Activated CD8-positive, alpha-beta memory T cell treated with anti-CD3 and anti-CD28 coated beads for 24 hours (primary cell): Measurements from ENCODE around the gene CLDN19.

ENCODE experiments used
- DNase-seq: peaks from one replicate; pipeline ENCODE4 v3.0.0-alpha.2; 2020

CLDN19 gene, protein sequence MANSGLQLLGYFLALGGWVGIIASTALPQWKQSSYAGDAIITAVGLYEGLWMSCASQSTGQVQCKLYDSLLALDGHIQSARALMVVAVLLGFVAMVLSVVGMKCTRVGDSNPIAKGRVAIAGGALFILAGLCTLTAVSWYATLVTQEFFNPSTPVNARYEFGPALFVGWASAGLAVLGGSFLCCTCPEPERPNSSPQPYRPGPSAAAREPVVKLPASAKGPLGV

DNA sequence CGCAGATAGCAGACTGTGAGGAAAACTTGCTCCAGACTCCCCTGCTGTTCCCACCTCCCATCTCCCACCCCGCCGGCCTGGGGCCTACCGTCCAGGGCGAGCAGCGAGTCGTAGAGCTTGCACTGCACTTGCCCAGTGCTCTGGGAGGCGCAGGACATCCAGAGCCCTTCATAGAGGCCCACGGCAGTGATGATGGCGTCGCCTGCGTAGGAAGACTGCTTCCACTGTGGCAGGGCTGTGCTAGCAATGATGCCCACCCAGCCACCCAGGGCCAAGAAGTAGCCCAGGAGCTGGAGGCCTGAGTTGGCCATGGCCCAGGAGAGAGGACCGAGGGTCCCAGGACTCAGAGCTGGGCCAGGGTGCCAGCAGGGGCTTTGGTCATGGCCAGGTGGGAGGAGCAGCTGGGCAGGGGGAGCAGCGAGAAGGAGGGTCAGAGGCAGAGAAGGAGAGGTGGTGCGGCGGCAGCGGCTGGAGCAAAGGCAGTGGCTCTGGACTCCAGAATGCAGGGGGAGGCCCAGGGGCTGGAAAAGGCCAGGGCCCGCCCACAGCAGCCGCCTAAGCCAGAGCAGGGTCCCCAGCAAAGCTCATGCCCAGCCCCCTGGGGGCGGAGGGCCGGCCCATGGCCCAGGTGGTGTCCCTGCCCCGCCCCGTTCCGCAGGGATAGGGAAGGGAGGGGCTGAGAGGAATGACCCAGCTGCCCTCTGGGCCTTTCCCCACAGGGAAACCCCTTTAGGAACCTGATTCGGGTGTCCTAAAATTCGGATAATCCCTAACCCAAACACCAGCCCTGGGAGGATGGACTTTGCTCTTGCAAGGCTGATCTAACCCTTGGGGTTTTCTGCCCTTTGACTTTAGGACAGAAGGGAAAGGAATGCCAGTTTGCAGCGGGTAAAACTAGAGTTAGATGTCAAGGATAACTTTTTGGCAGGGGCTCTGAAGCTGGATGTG, at the start of gene CLDN19:
Gene CLDN19 (minus strand): TSS at position 484 of the 948 bp plus-strand sequence. CDS start 173 bp downstream, at position 311.
- no peak for DNase-seq

DNA sequence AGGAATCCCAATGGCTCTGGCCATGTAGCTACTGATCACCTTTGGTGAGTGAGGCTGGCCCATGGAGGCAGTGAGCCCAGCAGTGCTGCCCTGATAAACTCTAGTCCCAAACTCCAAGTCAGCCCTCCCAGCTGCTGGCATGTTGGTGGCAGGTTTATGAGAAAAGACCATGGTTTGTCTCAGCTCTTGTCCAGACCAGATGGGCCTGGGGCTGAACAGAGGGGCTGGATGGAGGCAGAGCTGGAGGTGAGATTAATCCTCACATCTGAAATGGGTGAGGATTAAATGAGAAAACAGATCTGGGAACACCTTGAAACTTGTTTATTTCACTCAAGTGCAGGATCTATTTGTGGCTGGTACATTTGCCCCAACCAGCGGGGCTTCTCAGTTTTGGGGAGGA, 48.0 kb upstream of the CLDN19 start:
- DNase-seq: no peak

DNA sequence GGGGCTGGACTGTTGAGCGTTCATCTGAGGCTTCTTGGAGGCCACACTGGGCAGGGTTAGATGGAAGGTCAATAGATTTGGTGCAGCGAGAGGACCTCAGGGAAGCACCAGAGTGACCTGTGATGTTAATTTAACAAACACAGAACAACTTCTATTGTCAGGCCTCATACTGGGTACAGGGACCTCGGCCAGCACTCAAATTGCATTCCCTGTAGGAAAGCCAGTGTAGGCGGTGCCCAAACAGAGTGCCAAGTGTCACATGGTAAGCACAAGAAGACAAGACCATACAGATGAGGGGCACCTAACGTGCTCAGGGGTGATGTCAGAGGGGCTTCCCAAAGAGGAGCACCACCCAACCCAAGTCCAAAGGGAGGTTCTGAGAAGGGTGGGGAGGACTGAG, 46.1 kb upstream of the CLDN19 start:
- DNase-seq: no peak

DNA sequence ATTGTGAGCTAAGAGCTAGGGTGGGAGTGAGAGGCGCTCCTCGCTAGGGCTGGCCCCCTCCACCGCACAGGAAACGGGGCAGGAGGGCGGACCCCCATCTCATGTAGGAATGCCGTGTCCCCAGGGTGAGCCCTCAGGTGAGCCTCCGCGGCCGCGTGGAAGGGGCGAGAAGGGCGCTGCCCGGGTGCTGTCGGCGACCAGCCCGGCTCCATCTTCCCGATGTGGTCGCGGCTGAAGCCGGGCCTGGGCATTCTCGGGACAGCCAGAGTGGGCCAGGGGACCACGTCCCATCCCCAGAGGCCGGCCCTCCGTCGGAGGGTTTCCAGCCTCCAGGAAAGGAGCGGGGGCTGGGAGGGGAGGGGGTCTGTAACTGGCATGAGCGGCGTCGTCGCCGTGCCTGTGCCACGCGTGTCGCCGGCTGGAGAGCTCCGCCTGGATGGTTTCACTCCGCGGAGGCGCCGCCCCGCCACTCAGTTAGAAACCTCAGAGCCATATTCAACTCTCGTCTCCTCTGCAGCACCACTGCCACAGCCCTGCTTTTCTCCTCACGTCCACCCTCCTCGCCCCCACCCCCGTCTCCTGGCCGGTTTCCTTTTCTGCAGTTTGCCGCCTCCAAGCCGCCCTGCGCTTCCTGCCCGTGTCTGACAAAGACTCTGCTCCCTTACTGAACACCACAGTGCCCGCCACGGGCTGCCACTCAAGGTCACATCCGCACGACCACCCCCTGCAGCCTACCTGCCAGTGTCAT, 45.1 kb upstream of the CLDN19 start, which contains the start of gene TMEM269:
Gene TMEM269 (plus strand): TSS at position 46 of the 748 bp plus-strand sequence. CDS start 4,903 bp downstream, outside the sequence.
- peak; percentile 77 for DNase-seq

DNA sequence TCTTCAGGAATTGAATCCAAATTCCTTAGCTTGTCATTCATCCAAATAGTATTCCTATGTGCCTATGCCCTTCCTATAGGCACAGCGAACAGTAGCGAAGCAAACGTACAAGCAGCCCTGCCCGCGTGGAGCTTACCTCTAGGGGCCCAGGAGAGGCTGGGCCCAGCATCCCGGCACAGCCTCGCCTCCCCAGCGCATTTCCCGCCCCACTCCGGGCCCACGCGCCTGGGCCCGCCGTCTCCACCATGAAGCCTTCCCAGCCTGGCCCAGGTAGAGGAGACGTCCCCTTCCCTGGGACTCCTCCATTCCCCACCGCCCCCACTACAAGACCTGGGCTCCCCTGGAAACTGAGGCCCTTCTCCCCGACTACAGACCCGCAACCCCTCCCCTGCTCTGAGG, 44.5 kb upstream of the CLDN19 start:
- no peak for DNase-seq

DNA sequence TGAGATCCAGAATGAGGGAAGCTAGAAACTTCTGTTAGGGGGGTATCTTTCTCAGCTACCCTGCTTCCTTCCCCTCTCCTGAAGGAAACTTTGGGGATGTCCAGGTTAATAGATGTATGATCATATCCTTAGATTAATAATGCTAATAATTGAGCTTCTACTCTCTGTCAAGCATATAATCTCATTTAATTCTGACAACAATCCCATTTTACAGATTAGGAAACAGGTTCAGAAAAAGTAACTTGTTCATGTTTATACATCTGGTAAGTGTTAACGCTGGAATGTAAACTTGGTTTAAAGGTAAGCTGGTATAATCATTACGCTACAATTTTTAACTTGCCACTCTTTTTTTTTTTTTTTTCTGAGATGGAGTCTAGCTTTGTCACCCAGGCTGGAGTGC, 43.1 kb upstream of the CLDN19 start:
- DNase-seq: no peak

DNA sequence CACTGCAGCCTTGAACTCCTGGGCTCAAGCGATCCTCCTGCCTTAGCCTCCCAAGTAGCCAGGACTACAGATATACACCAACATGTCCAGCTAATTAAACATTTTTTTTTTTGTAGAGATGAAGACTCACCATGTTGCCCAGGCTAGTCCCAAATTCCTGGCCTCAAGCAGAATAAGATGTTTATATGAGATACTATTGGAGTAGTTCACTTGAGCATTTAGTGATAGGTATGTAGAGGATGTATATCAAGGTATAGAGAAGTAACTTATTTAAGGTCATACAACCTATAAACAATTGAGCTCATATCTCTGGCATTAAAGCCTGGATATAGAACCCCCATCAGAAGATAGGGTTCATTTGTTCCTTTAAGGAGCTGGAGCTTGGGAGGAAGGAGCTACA, 40.1 kb upstream of the CLDN19 start:
- no peak for DNase-seq

DNA sequence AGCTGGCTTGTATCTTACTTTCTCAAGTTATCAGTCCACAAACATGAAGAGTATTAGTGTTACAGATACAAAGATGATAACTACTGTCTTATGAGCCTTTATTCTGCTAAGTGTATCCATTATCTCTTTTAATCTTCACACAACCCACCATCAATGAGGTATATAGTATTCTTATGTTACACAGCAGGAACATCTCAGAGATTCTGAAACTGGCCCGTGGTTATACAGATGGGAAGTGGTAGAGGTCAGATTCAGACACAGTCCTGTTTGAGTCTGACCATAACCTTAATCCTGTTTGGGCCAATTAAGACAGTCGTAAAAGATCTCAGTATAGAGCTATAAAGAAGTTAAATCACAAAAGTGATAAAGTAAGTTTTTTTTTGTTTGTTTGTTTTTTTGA, 39.7 kb upstream of the CLDN19 start:
- DNase-seq: no peak

DNA sequence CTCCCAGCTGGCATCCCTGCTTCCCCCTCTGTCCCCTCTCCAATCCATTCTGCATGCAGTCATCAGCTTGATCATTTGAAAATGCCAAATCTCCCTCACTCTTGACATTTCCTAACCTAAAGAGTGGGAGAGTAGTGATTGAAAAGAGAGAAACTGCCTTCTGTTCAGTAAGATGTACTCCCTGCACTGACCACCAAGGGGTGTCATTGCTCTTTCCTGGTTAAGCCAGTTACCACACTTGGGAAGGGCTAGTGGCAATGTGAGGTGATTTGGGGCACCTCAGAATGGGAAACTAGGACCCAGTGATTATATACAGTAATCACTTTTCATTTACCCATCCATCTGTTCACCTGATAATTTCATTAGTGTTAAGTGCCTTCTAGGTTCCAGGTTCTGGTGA, 37.8 kb upstream of the CLDN19 start:
- no peak for DNase-seq

DNA sequence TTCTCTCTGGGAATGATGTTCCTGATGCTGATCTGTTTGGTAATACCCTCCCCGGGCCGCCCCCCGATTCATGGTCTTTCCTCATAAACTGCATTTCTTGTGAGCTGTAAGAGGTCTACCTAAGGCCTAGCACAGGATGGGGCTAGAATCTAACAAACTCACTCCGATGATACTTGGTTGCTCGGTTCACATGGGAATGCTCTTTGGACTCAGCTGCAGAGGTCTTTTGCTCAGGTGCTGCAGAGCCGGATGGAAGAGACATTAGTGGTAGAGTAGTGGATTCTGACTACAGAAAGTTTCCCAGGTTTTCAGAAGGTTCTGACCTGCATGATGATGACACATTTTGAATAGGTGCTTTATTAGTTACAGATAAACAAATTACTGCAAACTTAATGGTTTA, 36.5 kb upstream of the CLDN19 start:
- no peak for DNase-seq

DNA sequence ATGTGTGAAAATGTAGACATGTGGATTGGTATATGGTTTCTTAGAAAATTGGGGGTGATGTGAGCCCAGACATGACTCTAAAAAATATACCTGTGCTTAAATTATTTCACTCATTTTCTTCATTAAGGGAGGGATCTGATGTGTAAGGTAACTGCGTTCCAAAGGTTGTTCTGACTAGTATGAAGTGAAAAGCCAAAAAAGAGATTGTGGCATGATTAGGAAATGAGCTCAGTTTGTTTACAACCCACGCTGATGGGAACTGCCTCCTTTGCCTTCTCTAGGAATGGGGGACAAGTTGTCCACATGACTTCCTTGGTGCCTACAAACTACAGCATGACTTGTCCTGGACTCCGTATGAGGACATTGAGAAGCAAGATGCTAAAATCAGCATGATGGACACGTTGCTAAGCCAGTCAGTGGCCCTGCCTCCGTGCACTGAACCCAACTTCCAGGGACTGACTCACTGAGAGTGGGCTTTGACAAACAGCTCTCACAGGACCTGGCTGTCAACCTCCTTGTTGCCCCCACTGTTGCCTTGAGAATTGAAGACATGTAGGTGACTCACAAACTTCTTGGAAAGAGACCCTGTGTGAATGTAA, 35.0 kb upstream of the CLDN19 start:
- DNase-seq: no peak

DNA sequence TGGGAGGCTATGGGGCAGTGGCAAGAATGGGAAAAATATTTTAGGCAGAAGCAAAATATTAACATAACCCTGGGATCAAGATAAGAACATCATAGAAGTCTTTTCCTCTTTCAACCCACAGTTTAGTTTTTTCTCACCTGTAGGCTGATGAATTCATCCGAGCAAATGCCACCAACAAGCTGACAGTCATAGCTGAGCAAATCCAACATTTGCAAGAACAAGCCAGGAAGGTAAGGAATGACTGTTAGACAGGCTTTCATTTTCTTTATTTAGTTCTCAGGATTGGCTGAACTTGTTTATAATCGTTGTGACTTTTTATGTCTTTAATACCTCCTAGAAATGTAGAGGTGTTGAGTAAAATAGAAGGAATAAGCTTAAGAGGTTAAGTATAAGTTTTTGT, 33.4 kb upstream of the CLDN19 start:
- DNase-seq: no peak

DNA sequence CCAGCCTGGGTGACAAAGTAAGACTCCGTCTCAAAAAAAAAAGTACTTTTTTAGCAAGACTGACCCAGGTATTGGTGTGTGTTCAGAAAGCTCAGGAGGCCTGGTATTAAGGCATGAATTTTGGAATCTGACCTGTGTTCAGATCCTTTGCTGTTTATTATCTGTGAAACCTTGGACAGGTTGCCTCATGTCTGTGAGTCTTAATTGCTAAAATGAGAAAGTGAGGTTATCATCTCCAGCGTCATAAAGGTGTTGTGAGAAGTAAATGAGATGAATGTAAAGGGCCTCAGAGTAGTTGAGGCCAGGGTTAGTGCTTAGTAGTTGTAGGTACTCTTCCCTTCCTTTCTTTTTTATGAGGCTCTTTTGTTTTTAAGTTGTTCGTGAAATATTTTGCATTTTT, 29.8 kb upstream of the CLDN19 start:
- DNase-seq: no peak

DNA sequence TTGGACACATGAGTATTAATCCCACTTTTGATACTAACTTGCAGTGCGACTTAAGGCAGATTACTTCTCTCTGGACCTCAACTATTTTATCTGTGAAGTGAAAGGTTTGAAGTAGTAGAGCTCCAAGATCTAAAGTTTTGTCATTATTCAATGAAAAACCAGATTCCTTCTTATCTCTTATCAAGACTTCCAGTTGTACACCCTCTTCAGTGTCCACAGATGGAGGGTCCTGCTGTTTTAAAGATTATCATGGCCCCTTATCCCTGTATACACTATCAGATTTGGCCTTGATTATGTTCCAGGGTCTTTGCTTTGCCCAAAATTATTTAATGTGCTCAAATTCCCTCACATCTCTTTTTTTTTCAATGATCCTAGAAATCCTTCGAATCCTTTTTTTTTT, 28.1 kb upstream of the CLDN19 start:
- DNase-seq: no peak

DNA sequence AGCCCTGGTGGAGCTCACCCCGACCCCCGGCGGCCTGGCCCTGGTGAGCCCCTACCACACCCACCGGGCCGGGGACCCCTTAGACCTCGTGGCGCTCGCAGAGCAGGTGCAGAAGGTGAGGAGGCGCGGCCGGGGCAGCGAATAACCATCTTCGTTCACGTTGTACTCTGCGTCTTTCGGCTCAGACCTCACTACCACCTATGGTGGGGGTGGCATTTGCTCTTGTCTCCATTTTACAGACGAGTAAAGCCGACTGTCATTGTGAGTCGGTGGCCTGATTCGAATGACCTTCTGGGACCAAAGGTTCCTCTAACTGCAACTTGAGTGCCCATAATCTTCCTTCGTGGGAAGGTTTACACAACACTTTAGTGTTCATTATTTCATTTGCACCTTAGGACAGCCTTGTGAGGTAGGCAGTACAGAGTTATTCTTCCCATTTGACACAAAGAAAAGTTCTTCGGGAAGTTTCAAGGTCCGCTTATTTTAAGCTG, 27.5 kb upstream of the CLDN19 start:
- DNase-seq: no peak

DNA sequence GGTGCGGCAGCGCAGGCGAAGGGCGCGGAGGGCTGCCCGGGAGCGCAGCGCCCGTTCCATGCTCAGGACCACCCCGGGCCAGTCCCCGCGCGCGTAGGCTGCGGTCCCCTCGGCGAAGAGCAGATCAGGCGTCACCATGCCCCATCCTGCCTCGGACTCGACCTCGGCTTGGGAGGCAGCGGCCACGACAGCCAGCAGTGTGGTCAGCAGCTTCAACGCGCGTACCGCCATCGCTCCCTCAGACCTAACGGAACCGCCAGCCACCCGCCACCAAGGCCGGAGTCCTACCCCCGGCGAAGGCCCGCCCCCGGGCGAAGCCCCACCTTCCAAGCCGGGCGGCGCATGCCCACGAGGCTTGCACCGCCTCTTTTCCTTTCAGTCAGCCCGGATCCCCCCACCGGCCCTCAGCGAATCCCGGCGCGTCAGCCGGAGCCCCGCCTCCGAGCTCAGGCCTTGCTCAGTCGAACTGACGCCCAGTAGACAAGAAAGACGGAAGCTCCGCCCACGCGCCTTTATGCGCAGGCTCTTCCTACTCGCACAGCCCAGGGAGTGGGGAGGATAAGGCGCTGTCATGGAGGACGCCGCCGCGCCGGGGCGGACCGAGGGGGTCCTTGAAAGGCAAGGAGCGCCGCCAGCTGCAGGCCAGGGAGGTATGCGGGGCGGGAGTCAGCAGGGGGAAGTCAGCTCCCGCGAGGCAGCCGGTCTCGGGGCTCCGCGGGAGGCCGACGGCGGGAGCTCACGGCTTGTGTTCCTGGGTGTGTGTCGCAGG, 26.9 kb upstream of the CLDN19 start, which contains the start of the genes C1orf50 and P3H1:
Gene C1orf50 (plus strand): TSS at position 509 of the 769 bp plus-strand sequence. CDS start 63 bp downstream, at position 572.
Gene P3H1 (minus strand): TSS at position 288 of the 769 bp plus-strand sequence. CDS start 57 bp downstream, at position 231.
- peak; percentile 99 for DNase-seq

DNA sequence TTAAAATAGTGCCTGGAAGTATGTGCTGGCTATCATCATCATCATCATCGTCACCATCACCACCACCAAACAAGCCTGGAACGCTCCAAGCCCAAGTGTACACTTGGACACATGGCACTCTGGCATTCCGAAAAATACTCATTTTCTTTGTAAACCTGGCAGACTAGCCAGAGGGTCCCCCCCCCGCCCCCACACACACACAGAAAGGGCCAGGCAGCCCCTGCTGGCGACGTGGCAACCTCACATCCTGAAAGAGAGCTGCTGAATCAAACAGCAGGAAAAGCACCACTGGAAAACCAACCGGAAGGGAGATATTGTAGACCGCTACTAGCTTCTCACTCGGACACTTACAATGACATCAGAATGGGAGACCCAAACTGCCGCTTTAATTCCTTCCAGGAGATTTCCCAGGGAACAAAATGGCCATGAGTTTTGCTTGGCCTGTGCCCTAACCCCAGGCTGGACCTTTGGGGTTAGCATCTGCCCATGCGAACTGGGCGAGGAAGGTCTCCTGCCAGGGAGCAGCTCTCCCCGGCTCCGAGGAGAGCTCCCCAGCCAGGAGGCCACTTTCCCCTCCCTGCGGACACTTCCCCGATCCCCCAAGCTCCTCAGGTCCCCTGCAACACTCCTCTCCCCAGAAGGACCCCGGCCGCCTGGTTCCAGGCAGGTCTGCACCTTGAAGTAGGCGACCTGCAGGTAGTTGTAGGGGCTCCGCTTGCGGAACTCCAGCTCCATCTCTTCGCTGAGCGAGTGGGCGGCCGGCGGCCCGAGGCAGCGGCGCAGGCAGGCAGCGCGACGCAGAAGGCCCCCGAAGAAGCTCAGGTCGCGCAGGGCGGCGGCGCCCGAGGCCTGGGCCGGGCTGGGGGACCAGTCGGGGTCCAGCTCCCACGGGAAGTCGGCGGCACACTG, 26.1 kb upstream of the CLDN19 start:
- no peak for DNase-seq

DNA sequence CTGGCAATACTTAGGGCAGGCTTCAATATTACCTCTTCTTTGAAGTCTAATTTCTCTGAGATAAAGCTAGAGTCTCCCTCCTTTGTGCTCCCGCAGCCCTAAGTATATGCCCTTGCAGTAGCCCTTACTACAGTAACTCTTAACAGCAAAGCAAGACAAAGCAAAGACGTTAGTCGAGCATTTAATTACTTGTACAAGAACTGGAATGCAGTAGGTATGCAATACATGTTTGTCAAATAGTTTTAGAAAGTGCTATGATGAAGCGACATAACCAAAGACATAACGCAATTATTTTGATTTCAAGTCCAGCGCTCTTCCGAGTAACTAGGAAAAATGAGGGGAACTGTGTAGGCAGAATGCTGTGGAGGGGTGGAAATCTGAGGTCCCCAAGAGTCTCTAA, 25.2 kb upstream of the CLDN19 start:
- DNase-seq: no peak

DNA sequence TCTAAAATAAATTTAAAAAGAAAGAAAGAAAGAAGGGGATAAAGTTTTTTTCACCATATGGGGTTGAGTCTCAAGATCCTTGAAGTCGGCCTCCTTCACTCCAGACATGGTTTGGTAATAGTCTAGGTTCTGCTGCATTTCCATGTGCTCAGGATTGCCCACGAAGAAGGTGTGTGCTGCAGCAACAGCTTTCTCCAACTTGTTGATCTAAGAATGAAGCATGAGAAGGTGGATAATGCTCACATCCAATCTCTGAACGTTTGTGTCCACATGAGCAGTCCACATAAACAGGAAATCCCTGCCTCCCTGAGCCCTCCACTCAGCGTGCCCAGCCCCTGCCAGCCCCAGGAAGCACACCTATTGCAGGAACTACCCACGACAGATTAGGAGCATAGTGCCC, 22.2 kb upstream of the CLDN19 start:
- DNase-seq: no peak

DNA sequence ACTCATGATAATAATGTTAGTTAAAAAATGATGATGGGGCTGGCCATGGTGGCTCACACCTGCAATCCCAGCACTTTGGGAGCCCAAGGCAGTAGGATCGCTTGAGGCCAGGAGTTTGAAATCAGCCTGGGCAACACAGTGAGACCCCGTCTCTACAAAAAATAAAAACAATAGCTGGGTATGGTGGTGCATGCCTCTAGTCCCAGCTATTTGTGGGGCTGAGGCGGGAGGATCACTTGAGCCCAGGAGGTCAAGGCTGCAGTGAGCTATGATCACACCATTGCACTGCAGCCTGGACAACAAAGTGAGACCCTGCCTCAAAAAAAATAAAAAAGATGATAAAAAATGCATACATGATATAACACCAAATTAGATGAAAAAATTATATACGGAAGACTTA, 21.5 kb upstream of the CLDN19 start:
- no peak for DNase-seq

DNA sequence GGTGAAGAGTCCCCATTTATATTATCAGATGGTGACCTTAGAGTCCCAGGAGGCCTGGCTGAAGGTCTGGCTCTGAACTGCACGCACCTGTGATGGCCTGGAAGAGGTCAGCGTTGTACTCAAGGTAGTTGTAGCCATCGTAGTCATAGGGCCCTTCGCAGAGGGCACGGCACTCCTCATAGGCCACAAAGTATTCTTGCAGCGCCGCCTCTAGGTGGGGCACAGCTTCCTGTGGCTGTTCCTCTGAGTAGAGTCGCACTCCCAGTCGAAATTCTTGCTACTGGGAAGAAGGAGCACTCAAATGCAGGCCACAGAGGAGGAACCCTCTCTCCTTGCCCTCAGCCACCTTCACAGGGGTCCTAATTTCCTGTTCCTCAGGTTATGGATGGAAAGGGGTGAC, 19.1 kb upstream of the CLDN19 start:
- no peak for DNase-seq
